Measurements from ENCODE around the gene MYO18A. TPM values are rescaled to one million over a fixed set of nuclear protein-coding genes. Genes with fewer than 3 reads are reported as not detected.

Gene MYO18A
- total RNA-seq, 4 donors from 2014 or later = 104 to 359 (median 188) TPM

DNA sequence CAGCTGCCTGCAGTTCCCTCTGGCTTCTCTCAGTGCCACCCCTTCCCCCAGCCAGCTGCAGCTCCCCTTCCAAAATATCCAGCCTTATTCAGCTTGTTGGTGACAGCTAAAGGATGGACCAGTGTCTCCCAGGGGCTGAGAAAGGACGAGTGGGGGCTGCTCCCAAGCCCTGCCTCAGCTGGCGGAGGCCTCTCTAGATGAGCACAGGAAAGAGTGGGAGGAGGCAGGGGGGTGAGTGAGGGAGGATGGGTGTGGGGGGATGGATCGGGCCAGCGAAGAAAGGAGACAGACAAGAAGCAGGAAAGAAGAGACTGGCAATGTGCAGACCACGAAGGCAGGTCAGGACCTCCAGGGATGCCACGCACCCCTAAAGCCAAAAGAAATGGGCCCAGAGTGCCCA, 119.7 kb downstream of the MYO18A start:
- Histone ChIP-seq H3K4me3 (no peak overlapping the region), H3K4me1 (no peaks in the 10 kb centered on the region), H3K27ac (no peak overlapping the region), H3K9me3 (no peaks in the 10 kb centered on the region), H3K27me3 (no peaks in the 10 kb centered on the region), H3K36me3 (no peaks in the 10 kb centered on the region)
- no peak for TF ChIP-seq POLR2A (IDR thresholded peaks at IDR 0.05)
- TF ChIP-seq CTCF (IDR thresholded peaks at IDR 0.05) = no peak
- DNase-seq = no peak

DNA sequence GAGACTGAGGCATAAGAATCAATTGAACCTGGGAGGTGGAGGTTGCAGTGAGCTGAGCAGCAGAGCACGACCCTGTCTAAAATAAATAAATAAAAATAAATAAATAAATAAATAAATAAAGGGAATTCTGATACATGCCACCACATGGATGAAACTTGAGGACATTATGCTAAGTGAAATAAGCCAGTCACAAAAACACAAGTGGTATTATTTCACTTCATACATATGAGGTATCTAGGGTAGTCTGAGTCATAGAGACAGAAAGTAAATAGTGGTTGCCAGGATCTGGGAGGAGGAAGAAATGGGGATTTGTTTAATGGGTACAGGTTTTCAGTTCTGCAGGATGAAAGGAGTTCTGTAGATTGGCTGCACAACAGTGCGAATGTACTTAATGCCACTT, 120.9 kb downstream of the MYO18A start:
- no peak for TF ChIP-seq POLR2A (IDR thresholded peaks at IDR 0.05)
- H3K4me1 ChIP-seq = no peaks in the 10 kb centered on the region
- H3K9me3 ChIP-seq = no peaks in the 10 kb centered on the region
- no peaks in the 10 kb centered on the region for H3K27me3 ChIP-seq
- H3K4me3 ChIP-seq = no peak overlapping the region
- no peak overlapping the region for H3K27ac ChIP-seq
- no peak for DNase-seq
- no peaks in the 10 kb centered on the region for H3K36me3 ChIP-seq

- no peak overlapping the region for H3K27ac ChIP-seq
- no peaks in the 10 kb centered on the region for H3K27me3 ChIP-seq
- no peaks in the 10 kb centered on the region for H3K9me3 ChIP-seq
- H3K4me1 ChIP-seq = no peaks in the 10 kb centered on the region
- DNase-seq = no peak
- no peaks in the 10 kb centered on the region for H3K36me3 ChIP-seq
- TF ChIP-seq CTCF (IDR thresholded peaks at IDR 0.05) (no peak), POLR2A (IDR thresholded peaks at IDR 0.05) (no peak)
- H3K4me3 ChIP-seq = no peak overlapping the region
These were observed 121.8 kb downstream of the MYO18A start for GRCh38 chr17:29058391-29058790.

DNA sequence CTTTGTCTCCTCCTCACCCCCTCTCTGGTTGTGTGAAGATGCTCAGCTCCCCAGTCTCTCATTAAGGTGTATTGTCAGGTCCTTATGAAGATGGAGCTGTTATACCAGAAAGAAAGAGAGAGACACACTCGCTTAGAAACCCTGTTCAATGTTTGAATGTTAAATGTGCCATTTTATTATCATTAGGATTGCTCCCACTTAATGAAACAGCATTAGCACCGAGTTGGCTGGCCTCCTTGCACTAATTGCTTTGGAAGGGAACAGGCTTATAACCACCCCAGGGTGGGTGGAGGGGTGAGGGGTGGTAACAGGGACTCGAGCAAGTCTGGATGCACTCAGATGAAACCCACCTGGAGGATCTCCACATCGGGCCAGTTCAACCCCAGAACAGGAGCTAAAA, 122.8 kb downstream of the MYO18A start:
- Histone ChIP-seq H3K9me3 (no peaks in the 10 kb centered on the region), H3K4me3 (no peak overlapping the region), H3K4me1 (no peaks in the 10 kb centered on the region), H3K27me3 (no peaks in the 10 kb centered on the region), H3K27ac (no peak overlapping the region), H3K36me3 (no peaks in the 10 kb centered on the region)
- TF ChIP-seq CTCF (IDR thresholded peaks at IDR 0.05) = no peak
- no peak for TF ChIP-seq POLR2A (IDR thresholded peaks at IDR 0.05)
- no peak for DNase-seq

GRCh38 chr17:29054835-29055234, 125.4 kb downstream of the MYO18A start:
- H3K27me3 ChIP-seq = no peaks in the 10 kb centered on the region
- no peak overlapping the region for H3K4me3 ChIP-seq
- no peaks in the 10 kb centered on the region for H3K36me3 ChIP-seq
- no peak for DNase-seq
- no peak for TF ChIP-seq POLR2A (IDR thresholded peaks at IDR 0.05)
- no peak for TF ChIP-seq CTCF (IDR thresholded peaks at IDR 0.05)
- H3K9me3 ChIP-seq = no peaks in the 10 kb centered on the region
- H3K27ac ChIP-seq = no peak overlapping the region
- H3K4me1 ChIP-seq = no peaks in the 10 kb centered on the region

DNA sequence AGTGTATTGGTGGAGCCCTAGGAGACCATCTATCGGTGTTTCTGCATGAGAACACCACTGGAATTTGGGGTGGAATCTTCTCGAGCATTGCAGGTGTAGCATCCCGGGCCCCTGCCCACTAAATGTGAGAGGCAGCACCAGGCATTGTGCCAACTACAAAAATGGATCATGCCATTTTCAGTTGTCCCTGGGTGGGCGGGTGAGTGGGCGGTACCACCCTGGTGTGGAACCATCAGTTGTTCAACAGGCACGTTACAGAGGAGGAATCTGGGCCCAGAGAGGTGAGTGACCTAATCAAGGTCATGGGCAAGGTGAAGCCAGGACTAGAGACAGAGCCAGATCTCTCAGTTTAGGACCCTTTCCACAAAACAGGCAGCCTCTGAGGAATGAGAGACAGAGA, 128.5 kb downstream of the MYO18A start:
- Histone ChIP-seq H3K27ac (no peak overlapping the region), H3K36me3 (no peaks in the 10 kb centered on the region), H3K9me3 (no peaks in the 10 kb centered on the region), H3K4me1 (no peaks in the 10 kb centered on the region), H3K27me3 (no peaks in the 10 kb centered on the region), H3K4me3 (no peak overlapping the region)
- TF ChIP-seq CTCF (IDR thresholded peaks at IDR 0.05) = no peak
- TF ChIP-seq POLR2A (IDR thresholded peaks at IDR 0.05) = no peak
- no peak for DNase-seq
